ENCODE measurements around the gene C16orf96. TPM values are rescaled to one million over a fixed set of nuclear protein-coding genes. Genes with fewer than 3 reads are reported as not detected.

C16orf96 gene
- polyA plus RNA-seq, 2 of the 4 experiments (the other 2 are of a cell fraction): 0.01 to 0.03 TPM

GRCh38 chr16:4608704-4608980, 52.5 kb downstream of the C16orf96 start:
- no peak for TF ChIP-seq HMGXB4 (CRISPR knock-in tag; IDR thresholded peaks at IDR 0.05; ENCODE audit: borderline replicate concordance)
- TF ChIP-seq REST (IDR thresholded peaks at IDR 0.05): no peak
- no peak for TF ChIP-seq POLR2AphosphoS2 (conservative IDR thresholded peaks at IDR 0.05; ENCODE audit: low read length)
- TF ChIP-seq MAZ (IDR thresholded peaks at IDR 0.05; ENCODE audit: borderline replicate concordance, low read depth, low read length): no peak
- TF ChIP-seq RFX5 (IDR thresholded peaks at IDR 0.05): no peak
- no peak for TF ChIP-seq TP53 (CRISPR knock-in tag; IDR thresholded peaks at IDR 0.05)
- TF ChIP-seq HOXB5 (CRISPR knock-in tag; IDR thresholded peaks at IDR 0.05): no peak
- no peak for TF ChIP-seq CEBPB (IDR thresholded peaks at IDR 0.05)
- no peak for TF ChIP-seq BHLHE40 (IDR thresholded peaks at IDR 0.05; ENCODE audit: low read depth, low read length)
- TF ChIP-seq EHF (CRISPR knock-in tag; IDR thresholded peaks at IDR 0.05): no peak
- TF ChIP-seq FOXS1 (CRISPR knock-in tag; IDR thresholded peaks at IDR 0.05): no peak
- TF ChIP-seq ZC3H11A (IDR thresholded peaks at IDR 0.05): no peak
- no peak for TF ChIP-seq JUNB (IDR thresholded peaks at IDR 0.05)
- no peak for TF ChIP-seq HEYL (CRISPR knock-in tag; IDR thresholded peaks at IDR 0.05)
- TF ChIP-seq MYC (IDR thresholded peaks at IDR 0.05; ENCODE audit: borderline replicate concordance, low read length): no peak
- POLR2A ChIA-PET: no interaction called here
- FAIRE-seq: no peak

GRCh38 chr16:4609200-4610010, 53.3 kb downstream of the C16orf96 start:
- ATAC-seq (no peak), FAIRE-seq (no peak), DNase-seq (ENCODE audit: low read depth in 1 of 2, low spot score in 1 of 2) (no peak)
- CTCF ChIA-PET: interaction anchor here (1.0 to 1.8 kb wide), 3 partner anchors 15 to 24 kb away, joined by 3 to 13 read pairs (median 4); partner anchors contain the start of gene MGRN1
- no peaks in the 10 kb centered on the region for H3K9me3 ChIP-seq
- no peak overlapping the region for H3K4me3 ChIP-seq
- no peak overlapping the region for H3K4me2 ChIP-seq
- no peak overlapping the region for H3K27ac ChIP-seq
- no peak for TF ChIP-seq ZFP36 (IDR thresholded peaks at IDR 0.05; ENCODE audit: borderline replicate concordance, partially characterized antibody)
- no peak for TF ChIP-seq JUN (IDR thresholded peaks at IDR 0.05)
- no peak for TF ChIP-seq CTCF (IDR thresholded peaks at IDR 0.05)
- no peak for TF ChIP-seq PHF8 (IDR thresholded peaks at IDR 0.05; ENCODE audit: borderline replicate concordance, low read depth)
- no peak for TF ChIP-seq MAFK (IDR thresholded peaks at IDR 0.05; ENCODE audit: partially characterized antibody)
- TF ChIP-seq CHD4 (IDR thresholded peaks at IDR 0.05; ENCODE audit: borderline replicate concordance): no peak
- TF ChIP-seq ZSCAN20 (CRISPR knock-in tag; IDR thresholded peaks at IDR 0.05): no peak
- TF ChIP-seq POLR2A (IDR thresholded peaks at IDR 0.05; ENCODE audit: low read length): no peak
- TF ChIP-seq TFCP2L1 (CRISPR knock-in tag; IDR thresholded peaks at IDR 0.05): no peak
- TF ChIP-seq MAX (IDR thresholded peaks at IDR 0.05): no peak
- no peak for TF ChIP-seq MYC (IDR thresholded peaks at IDR 0.05; ENCODE audit: borderline replicate concordance, low read length)
- TF ChIP-seq KDM1A (IDR thresholded peaks at IDR 0.05; ENCODE audit: low read depth): no peak
- no peak for TF ChIP-seq CHD2 (IDR thresholded peaks at IDR 0.05; ENCODE audit: low read length, partially characterized antibody)
- no peak for TF ChIP-seq POLR2AphosphoS2 (conservative IDR thresholded peaks at IDR 0.05; ENCODE audit: low read length)
- TF ChIP-seq MAZ (IDR thresholded peaks at IDR 0.05; ENCODE audit: borderline replicate concordance, low read depth, low read length): no peak
- TF ChIP-seq CBX2 (IDR thresholded peaks at IDR 0.05; ENCODE audit: borderline replicate concordance, low read depth): no peak
- POLR2A ChIA-PET: no interaction called here
- peaks cover 13% of the 10 kb centered on the region; the same call in 2 of the 3 replicates for H3K4me1 ChIP-seq
- WGBS (ENCODE audit: missing lambda C conversion rate): 84% methylated on average over 28 of the region's 45 CpGs

More at GRCh38 chr16:4608704-4608980, 52.5 kb downstream of the C16orf96 start:
- no peak for ATAC-seq
- Histone ChIP-seq H3K4me2 (no peak overlapping the region), H3K9me3 (no peaks in the 10 kb centered on the region), H3K4me3 (no peak overlapping the region), H3K27ac (no peak overlapping the region), H3K4me1 (peaks cover 13% of the 10 kb centered on the region; the same call in 2 of the 3 replicates)
- no peak for DNase-seq (ENCODE audit: low read depth in 1 of 2, low spot score in 1 of 2)
- CTCF ChIA-PET: interaction anchor here (0.8 to 1.6 kb wide), 4 partner anchors 16 to 132 kb away, joined by 3 to 4 read pairs (median 3); partner anchors contain the start of genes HMOX2 and MGRN1
- 91% methylated on average over 5 of the region's 8 CpGs for WGBS (ENCODE audit: missing lambda C conversion rate)

All from A549 (cell line).